Subcutaneous adipose tissue (tissue), 4 donors: ENCODE data around the gene CYP51A1. TPM values are rescaled to one million over a fixed set of nuclear protein-coding genes. Genes with fewer than 3 reads are reported as not detected.

ENCODE experiments used
- CTCF ChIP-seq: fragments of 450-650 bp; IDR thresholded peaks from one replicate; pipeline ENCODE4 v1.5.1; 2016; ENCODE audit warnings: low read depth, mild to moderate bottlenecking, control low read depth, antibody characterized with exemption, moderate library complexity
- total RNA-seq, 4 donors: library from RNA; depleted of rRNA; stranded (reverse); fragments of >200 nt; gene quantifications; one replicate each; pipeline ENCODE4 v1.1.0, GENCODE V29; 2016

Gene CYP51A1
- total RNA-seq: 10 to 100 TPM; 20.9 to 76.8 (median 33.7) TPM

GRCh38 chr7:92134271-92135051 lies at the start of gene CYP51A1:
CYP51A1 (minus strand) TSS chr7:92134477; CDS start chr7:92134364, 113 bp downstream.
- TF ChIP-seq CTCF: no peak

DNA sequence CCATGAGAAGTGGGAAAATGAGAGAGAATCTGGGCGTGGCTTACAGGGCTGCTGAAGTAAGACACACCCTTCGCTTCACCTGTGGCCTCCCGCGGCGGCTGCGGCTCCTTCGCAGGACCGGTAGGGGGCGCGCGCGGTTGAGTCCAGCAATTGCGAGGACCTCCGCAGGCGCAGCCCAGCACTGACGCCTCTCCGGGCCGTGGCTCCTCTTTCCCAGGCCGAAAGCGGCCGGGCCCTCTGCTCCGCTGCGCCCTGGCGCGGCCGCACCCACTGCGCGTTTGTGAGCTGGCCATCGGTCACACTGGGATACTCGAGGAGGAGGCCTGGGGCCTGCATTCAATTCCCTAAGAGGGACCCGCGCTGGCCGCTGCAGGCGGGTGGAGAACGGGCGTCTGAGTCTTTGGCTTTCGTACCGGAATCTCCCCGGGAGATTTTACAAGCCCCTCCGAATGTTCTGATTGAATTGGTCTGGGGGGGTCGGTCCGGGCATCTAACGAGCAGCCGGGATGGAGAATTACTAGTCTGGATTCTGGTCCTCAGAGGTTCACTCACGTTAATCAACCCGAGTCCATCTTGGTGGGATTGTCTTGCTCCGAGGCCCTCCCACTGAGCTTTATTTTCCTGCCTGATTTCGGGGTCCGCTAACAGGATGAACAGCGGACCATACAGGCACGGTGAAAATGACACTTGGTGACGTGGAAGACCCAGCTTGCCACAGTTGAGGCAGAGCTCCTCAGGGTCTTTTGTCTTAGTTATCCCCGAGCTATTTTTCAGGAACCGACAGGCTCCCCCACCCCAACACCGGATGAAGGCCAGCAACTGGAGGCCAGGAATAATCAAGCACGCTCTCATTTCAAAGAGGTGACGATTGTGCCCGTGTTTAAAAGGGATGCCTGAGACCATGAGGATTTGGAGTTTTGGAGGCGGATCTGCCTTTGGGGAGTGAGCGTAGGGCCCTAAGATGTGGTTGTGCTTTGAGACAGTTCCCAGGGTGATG lies 44.9 kb upstream of the CYP51A1 start, which contains the start of gene LRRD1:
Gene LRRD1, minus strand, starts transcription at position 215 of the 997 bp plus-strand sequence. CDS start 13,940 bp downstream, outside the sequence.
- TF ChIP-seq CTCF: no peak

- TF ChIP-seq CTCF: no peak
These were observed 43.1 kb upstream of the CYP51A1 start for GRCh38 chr7:92177362-92177761.

DNA sequence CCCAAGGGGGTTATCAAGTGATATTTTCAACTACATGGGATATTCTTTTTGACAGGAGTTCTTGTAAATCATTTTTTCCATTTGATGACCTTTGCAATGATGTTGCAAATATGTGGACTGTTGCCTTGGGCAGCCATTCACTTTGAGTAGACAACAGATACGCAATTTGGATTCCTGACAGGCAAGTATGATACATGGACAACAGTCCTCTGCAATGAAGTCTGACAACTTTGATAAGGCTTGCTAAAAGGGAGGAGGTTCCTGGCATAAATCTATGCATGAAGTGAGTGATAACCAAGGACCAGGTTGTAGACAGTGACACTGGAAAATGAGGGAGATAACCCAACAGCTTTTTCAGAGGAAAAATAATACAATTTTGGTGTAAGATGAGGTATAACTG lies 27.0 kb upstream of the CYP51A1 start:
- no peak for TF ChIP-seq CTCF

DNA sequence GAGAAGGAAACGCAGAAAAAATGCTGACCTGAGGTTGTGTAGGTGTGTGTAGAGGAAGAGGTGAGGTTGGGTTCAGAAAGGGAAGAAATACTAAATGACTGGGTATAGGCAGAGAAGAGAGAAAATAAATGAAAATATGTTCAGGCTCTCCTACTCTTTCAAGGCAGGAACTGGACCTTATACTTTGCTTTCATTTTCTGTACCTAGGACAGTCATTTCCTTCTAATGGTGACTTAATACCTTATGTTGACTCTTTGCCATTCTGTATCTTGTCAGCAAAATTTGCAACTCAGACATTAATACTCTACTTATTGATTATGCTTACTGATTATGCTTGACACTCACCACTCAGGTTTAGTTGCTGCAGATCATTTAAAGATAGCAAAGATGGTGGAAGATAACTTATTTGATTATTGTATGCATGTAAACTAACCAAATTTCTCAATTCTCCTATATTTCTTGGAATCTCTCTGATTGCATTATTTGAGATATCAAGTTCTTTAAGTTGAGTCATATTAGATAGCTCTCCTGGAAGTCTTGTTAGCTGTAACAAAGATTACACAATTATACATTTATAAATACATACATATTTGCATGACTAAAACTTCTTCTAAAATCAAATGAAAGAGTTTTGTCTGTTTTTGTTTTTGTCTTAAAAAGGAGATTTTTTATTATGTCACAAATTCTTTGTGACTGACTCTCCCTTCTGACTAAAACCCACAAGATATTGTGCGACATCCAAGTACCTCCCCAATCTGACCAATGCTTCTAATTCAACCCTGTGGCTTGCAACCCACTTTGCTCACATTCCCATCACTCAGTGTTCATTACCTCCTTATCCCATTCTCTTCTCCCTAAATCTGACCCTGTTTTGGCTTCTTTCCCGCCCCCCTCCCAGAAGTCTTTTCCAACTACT lies 24.6 kb upstream of the CYP51A1 start:
- no peak for TF ChIP-seq CTCF

GRCh38 chr7:92156990-92157389 lies 22.7 kb upstream of the CYP51A1 start:
- TF ChIP-seq CTCF: no peak
